ENCODE measurements around the gene RYK.
A peak's percentile ranks its signal among the peaks of the same experiment; 100 is the strongest.

Gene RYK

GRCh38 chr3:134148534-134148933 lies 102.1 kb downstream of the RYK start:
- H3K27me3 Mint-ChIP-seq (ENCODE audit: low read depth, poor library complexity) = no peaks in the 10 kb centered on the region
- no peak overlapping the region for H3K27ac Mint-ChIP-seq
- H3K36me3 Mint-ChIP-seq (ENCODE audit: low read depth) = peaks cover 48% of the 10 kb centered on the region
- no peak for DNase-seq
- H3K4me3 Mint-ChIP-seq = no peak overlapping the region
- no peak for TF ChIP-seq CTCF (IDR thresholded peaks at IDR 0.05)
- no peaks in the 10 kb centered on the region for H3K9me3 Mint-ChIP-seq
- H3K4me1 Mint-ChIP-seq = peaks cover 26% of the 10 kb centered on the region

- no peak for DNase-seq
These were observed 103.2 kb downstream of the RYK start for GRCh38 chr3:134147411-134147810.

GRCh38 chr3:134146666-134147065 lies 104.0 kb downstream of the RYK start:
- Mint-ChIP-seq H3K27me3 (ENCODE audit: low read depth, poor library complexity) (no peaks in the 10 kb centered on the region), H3K36me3 (ENCODE audit: low read depth) (peaks cover 41% of the 10 kb centered on the region), H3K9me3 (peaks cover 10% of the 10 kb centered on the region), H3K4me3 (no peak overlapping the region), H3K4me1 (peaks cover 26% of the 10 kb centered on the region), H3K27ac (no peak overlapping the region)
- no peak for TF ChIP-seq CTCF (IDR thresholded peaks at IDR 0.05)
- DNase-seq = no peak

More at GRCh38 chr3:134147411-134147810, 103.2 kb downstream of the RYK start:
- Mint-ChIP-seq H3K9me3 (peaks cover 3% of the 10 kb centered on the region), H3K27me3 (ENCODE audit: low read depth, poor library complexity) (no peaks in the 10 kb centered on the region), H3K4me3 (no peak overlapping the region), H3K4me1 (peaks cover 26% of the 10 kb centered on the region), H3K36me3 (ENCODE audit: low read depth) (peaks cover 40% of the 10 kb centered on the region), H3K27ac (no peak overlapping the region)
- no peak for TF ChIP-seq CTCF (IDR thresholded peaks at IDR 0.05)

GRCh38 chr3:134145183-134145582 lies 105.5 kb downstream of the RYK start:
- TF ChIP-seq CTCF (IDR thresholded peaks at IDR 0.05) = no peak
- H3K27ac Mint-ChIP-seq = peak overlapping the region; percentile 65
- H3K4me1 Mint-ChIP-seq = peaks cover 26% of the 10 kb centered on the region
- DNase-seq = no peak
- H3K4me3 Mint-ChIP-seq = no peak overlapping the region
- H3K9me3 Mint-ChIP-seq = peaks cover 22% of the 10 kb centered on the region
- no peaks in the 10 kb centered on the region for H3K27me3 Mint-ChIP-seq (ENCODE audit: low read depth, poor library complexity)
- peaks cover 49% of the 10 kb centered on the region for H3K36me3 Mint-ChIP-seq (ENCODE audit: low read depth)

- H3K4me3 Mint-ChIP-seq = no peak overlapping the region
- peak overlapping the region; percentile 65 for H3K27ac Mint-ChIP-seq
- DNase-seq = no peak
- H3K4me1 Mint-ChIP-seq = peaks cover 26% of the 10 kb centered on the region
- H3K27me3 Mint-ChIP-seq (ENCODE audit: low read depth, poor library complexity) = no peaks in the 10 kb centered on the region
- peaks cover 25% of the 10 kb centered on the region for H3K9me3 Mint-ChIP-seq
- peaks cover 49% of the 10 kb centered on the region for H3K36me3 Mint-ChIP-seq (ENCODE audit: low read depth)
- no peak for TF ChIP-seq CTCF (IDR thresholded peaks at IDR 0.05)
These were observed 106.0 kb downstream of the RYK start for GRCh38 chr3:134144694-134145093.

GRCh38 chr3:134143828-134144401 lies 106.7 kb downstream of the RYK start:
- H3K27me3 Mint-ChIP-seq (ENCODE audit: low read depth, poor library complexity) = no peaks in the 10 kb centered on the region
- peaks cover 32% of the 10 kb centered on the region for H3K9me3 Mint-ChIP-seq
- no peak overlapping the region for H3K27ac Mint-ChIP-seq
- no peak overlapping the region for H3K4me3 Mint-ChIP-seq
- DNase-seq = no peak
- H3K4me1 Mint-ChIP-seq = peaks cover 26% of the 10 kb centered on the region
- peaks cover 51% of the 10 kb centered on the region for H3K36me3 Mint-ChIP-seq (ENCODE audit: low read depth)
- TF ChIP-seq CTCF (IDR thresholded peaks at IDR 0.05) = no peak
